ENCODE measurements around the gene KRTAP10-1.

KRTAP10-1 gene

DNA sequence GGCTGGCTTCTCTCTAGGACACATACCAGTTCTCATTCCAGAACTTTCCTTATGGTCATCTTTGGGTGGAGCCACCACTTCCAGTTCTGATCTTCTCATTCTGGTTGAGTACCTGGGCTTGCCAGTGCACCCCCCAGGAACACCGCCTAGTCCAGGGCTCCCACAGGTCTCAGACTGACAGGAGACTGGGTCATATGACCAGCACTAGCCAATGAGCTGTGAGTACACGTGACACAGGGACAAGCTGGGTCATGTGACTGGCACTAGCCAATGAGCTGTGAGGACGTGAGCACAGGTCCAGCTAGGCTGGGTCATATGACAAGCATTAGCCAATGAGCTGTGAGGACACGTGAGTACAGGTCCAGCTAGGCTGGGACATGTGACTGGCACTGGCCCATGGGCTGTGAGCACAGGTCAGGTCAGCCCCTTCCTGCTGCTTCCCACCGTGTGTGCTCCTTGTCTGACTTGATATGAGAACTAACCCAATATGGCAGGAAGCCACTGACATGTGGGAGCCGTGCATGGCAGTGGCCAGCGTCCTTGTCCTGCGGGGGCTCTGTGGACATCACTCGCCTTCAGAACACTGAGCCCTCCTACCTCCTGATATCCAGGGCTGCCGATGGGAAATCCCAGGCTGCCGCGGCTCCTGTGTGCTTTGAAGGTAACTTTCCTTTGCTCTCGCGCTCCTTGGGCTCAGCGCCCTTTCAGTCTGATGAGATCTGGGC is 22.7 kb downstream of the KRTAP10-1 start:
- Histone ChIP-seq H3K27me3 (replicated peaks; ENCODE audit: control insufficient read depth, insufficient read depth, low read length) (no peaks in the 10 kb centered on the region), H3K4me3 (replicated peaks; ENCODE audit: low read depth, low read length) (no peak overlapping the region), H3K36me3 (ENCODE audit: control insufficient read depth, insufficient read depth, low read length) (no peaks in the 10 kb centered on the region)
- DNase-seq (ENCODE audit: extremely low read depth, insufficient read length) = no peak
- TF ChIP-seq, protein P1, sequence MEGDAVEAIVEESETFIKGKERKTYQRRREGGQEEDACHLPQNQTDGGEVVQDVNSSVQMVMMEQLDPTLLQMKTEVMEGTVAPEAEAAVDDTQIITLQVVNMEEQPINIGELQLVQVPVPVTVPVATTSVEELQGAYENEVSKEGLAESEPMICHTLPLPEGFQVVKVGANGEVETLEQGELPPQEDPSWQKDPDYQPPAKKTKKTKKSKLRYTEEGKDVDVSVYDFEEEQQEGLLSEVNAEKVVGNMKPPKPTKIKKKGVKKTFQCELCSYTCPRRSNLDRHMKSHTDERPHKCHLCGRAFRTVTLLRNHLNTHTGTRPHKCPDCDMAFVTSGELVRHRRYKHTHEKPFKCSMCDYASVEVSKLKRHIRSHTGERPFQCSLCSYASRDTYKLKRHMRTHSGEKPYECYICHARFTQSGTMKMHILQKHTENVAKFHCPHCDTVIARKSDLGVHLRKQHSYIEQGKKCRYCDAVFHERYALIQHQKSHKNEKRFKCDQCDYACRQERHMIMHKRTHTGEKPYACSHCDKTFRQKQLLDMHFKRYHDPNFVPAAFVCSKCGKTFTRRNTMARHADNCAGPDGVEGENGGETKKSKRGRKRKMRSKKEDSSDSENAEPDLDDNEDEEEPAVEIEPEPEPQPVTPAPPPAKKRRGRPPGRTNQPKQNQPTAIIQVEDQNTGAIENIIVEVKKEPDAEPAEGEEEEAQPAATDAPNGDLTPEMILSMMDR (IDR thresholded peaks at IDR 0.05; ENCODE audit: insufficient read depth, low read length, poor library complexity, severe bottlenecking) = no peak

- Histone ChIP-seq H3K36me3 (ENCODE audit: control insufficient read depth, insufficient read depth, low read length) (no peaks in the 10 kb centered on the region), H3K4me3 (replicated peaks; ENCODE audit: low read depth, low read length) (no peak overlapping the region), H3K27me3 (replicated peaks; ENCODE audit: control insufficient read depth, insufficient read depth, low read length) (no peaks in the 10 kb centered on the region)
- TF ChIP-seq, protein P1 (IDR thresholded peaks at IDR 0.05; ENCODE audit: insufficient read depth, low read length, poor library complexity, severe bottlenecking) = no peak
- no peak for DNase-seq (ENCODE audit: extremely low read depth, insufficient read length)
Measured at GRCh38 chr21:44516828-44517174, 23.2 kb downstream of the KRTAP10-1 start.

DNA sequence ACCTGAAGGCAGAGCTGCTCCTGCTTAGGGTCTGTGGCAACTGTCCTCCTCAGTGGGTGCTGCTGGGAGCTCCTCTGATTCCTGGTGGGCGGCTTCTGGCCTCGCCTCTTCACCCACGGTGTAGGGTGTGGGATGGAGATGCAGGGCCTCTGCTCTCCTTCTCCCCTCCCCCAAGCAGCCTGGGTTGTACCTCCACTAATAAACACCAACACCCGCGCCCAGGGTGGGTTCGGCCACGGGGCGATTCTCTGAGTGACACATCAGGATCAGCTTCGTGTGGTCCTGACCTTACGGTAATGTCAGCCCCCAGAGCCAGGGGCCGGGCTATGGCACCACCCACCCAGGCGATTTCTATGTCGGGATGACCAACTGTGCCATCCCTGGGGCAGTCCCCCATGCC is 23.7 kb downstream of the KRTAP10-1 start:
- Histone ChIP-seq H3K36me3 (ENCODE audit: control insufficient read depth, insufficient read depth, low read length) (no peaks in the 10 kb centered on the region), H3K4me3 (replicated peaks; ENCODE audit: low read depth, low read length) (no peak overlapping the region), H3K27me3 (replicated peaks; ENCODE audit: control insufficient read depth, insufficient read depth, low read length) (no peaks in the 10 kb centered on the region)
- DNase-seq (ENCODE audit: extremely low read depth, insufficient read length) = no peak
- TF ChIP-seq, protein P1 (IDR thresholded peaks at IDR 0.05; ENCODE audit: insufficient read depth, low read length, poor library complexity, severe bottlenecking) = no peak

GRCh38 chr21:44515359-44516165 is 24.4 kb downstream of the KRTAP10-1 start:
- Histone ChIP-seq H3K27me3 (replicated peaks; ENCODE audit: control insufficient read depth, insufficient read depth, low read length) (no peaks in the 10 kb centered on the region; the same call in 1 of the 2 replicates), H3K36me3 (ENCODE audit: control insufficient read depth, insufficient read depth, low read length) (no peaks in the 10 kb centered on the region), H3K4me3 (replicated peaks; ENCODE audit: low read depth, low read length) (no peak overlapping the region)
- TF ChIP-seq, protein P1 (IDR thresholded peaks at IDR 0.05; ENCODE audit: insufficient read depth, low read length, poor library complexity, severe bottlenecking) = no peak
- no peak for DNase-seq (ENCODE audit: extremely low read depth, insufficient read length)

DNA sequence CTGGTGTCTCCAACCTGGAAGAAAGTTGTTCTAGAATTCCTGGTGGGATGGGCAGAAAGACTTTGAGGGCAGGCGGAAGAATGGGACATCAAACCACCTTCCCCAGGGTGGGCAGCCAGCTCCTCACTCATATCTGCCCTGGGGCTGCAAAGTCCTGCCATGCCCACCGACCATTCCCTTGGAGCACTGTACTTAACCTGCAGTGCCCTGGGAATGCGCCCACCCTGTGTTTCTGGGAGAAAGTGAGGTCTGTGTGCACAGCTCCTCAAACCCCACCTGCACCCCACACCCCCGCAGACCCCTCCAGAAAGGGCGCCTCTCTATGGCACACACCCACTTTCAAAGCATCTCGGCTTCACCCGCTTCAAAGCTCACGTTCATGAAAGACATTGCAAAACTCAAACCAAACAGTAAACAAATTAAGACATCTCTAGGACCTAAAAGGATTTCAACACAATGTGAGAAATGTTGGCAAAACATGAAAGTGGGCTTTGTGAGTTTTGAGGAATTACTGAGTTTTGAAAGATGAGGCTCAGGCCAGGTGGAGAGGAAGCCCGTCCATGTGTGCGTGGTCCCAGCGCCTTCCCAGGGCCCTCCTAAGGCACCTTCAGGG is 25.1 kb downstream of the KRTAP10-1 start:
- DNase-seq (ENCODE audit: extremely low read depth, insufficient read length) = no peak
- Histone ChIP-seq H3K4me3 (replicated peaks; ENCODE audit: low read depth, low read length) (no peak overlapping the region), H3K36me3 (ENCODE audit: control insufficient read depth, insufficient read depth, low read length) (no peaks in the 10 kb centered on the region), H3K27me3 (replicated peaks; ENCODE audit: control insufficient read depth, insufficient read depth, low read length) (no peaks in the 10 kb centered on the region; the same call in 1 of the 2 replicates)
- TF ChIP-seq, protein P1 (IDR thresholded peaks at IDR 0.05; ENCODE audit: insufficient read depth, low read length, poor library complexity, severe bottlenecking) = no peak

Data from GM06990 (cell line).